SK-N-SH (cell line): ENCODE measurements around the gene ZYG11B. TPM values are rescaled to one million over a fixed set of nuclear protein-coding genes. Genes with fewer than 3 reads are reported as not detected.
A peak's percentile ranks its signal among the peaks of the same experiment; 100 is the strongest.

Experiments used
- CTCF ChIA-PET: fragments of 300-600, 350-600 bp; formaldehyde crosslinking; extraction: SDS; loops from one replicate; lab custom pipeline; 2021; lab: Yijun Ruan, JAX
- POLR2A ChIA-PET: fragments of 350-600 bp; sonication (Branson Sonifier 250); formaldehyde crosslinking; extraction: SDS; loops from one replicate; lab custom pipeline; 2020; ENCODE audit warnings: antibody characterized with exemption, inconsistent platforms; lab: Yijun Ruan, JAX
- DNase-seq: peaks from one replicate; pipeline ENCODE4 v3.0.0; 2012
- H2AFZ ChIP-seq: fragments of 200-600 bp; sonication (generic); 2 replicates; pipeline ENCODE4 v1.8.1; 2016; ENCODE audit warnings: antibody characterized with exemption, mild to moderate bottlenecking, low read depth
- H3F3A ChIP-seq: fragments of 200-600 bp; sonication (generic); replicated peaks from 2 replicates; pipeline ENCODE3; 2016; ENCODE audit warnings: antibody characterized with exemption, mild to moderate bottlenecking; ENCODE audit not compliant: insufficient read depth
- H3K27ac ChIP-seq, 2 experiments: fragments of 200-500 bp in 1 of 2; fragments of 200-600 bp in 1 of 2; sonication (Bioruptor generic) in 1 of 2; sonication (generic), shearing (Covaris generic) in 1 of 2; 2 replicates each; pipeline versions ENCODE4 v1.5.1 to v1.6.1; 2014 to 2016; ENCODE audit warnings: low read depth in 2 of 2, inconsistent platforms in 1 of 2, low read length in 1 of 2, mild to moderate bottlenecking in 1 of 2, mixed read lengths in 1 of 2
- H3K27me3 ChIP-seq: fragments of 200-600 bp; sonication (generic), shearing (Covaris generic); 2 replicates; pipeline ENCODE4 v1.6.1; 2016; ENCODE audit warnings: mixed run types; ENCODE audit not compliant: insufficient read depth
- H3K36me3 ChIP-seq, 2 experiments: fragments of 200-500 bp in 1 of 2; fragments of 200-600 bp in 1 of 2; sonication (Bioruptor generic) in 1 of 2; sonication (generic) in 1 of 2; replicated peaks in 1 of 2; 2 replicates each; pipeline versions ENCODE3 to v1.5.1; 2014 to 2016; ENCODE audit warnings: low read length in 1 of 2, mild to moderate bottlenecking in 1 of 2; ENCODE audit not compliant: insufficient read depth in 2 of 2, control insufficient read depth in 1 of 2
- H3K4me1 ChIP-seq, 2 experiments: fragments of 200-500 bp in 1 of 2; fragments of 200-600 bp in 1 of 2; sonication (Bioruptor generic) in 1 of 2; sonication (generic), shearing (Covaris generic) in 1 of 2; 2 replicates each; pipeline versions ENCODE4 v1.5.1 to v1.6.1; 2014 to 2016; ENCODE audit warnings: low read depth in 1 of 2, low read length in 1 of 2, mixed run types in 1 of 2; ENCODE audit not compliant: insufficient read depth in 2 of 2, control insufficient read depth in 1 of 2
- H3K4me2 ChIP-seq: fragments of 200-600 bp; sonication (generic), shearing (Covaris generic); 2 replicates; pipeline ENCODE4 v1.6.1; 2017; ENCODE audit warnings: mixed run types
- H3K4me3 ChIP-seq, 2 experiments: fragments of 200-500 bp in 1 of 2; fragments of 200-600 bp in 1 of 2; sonication (Bioruptor generic) in 1 of 2; sonication (generic), shearing (Covaris generic) in 1 of 2; 2 replicates each; pipeline versions ENCODE4 v1.5.1 to v1.8.1; 2014 to 2016; ENCODE audit warnings: low read depth in 2 of 2, inconsistent platforms in 1 of 2, low read length in 1 of 2, mild to moderate bottlenecking in 1 of 2, mixed read lengths in 1 of 2, moderate library complexity in 1 of 2
- H3K79me2 ChIP-seq: fragments of 200-600 bp; sonication (generic); 2 replicates; pipeline ENCODE4 v1.8.1; 2017; ENCODE audit warnings: mild to moderate bottlenecking; ENCODE audit not compliant: insufficient read depth
- H3K9ac ChIP-seq: fragments of 200-600 bp; sonication (generic); 2 replicates; pipeline ENCODE4 v1.6.1; 2017; ENCODE audit warnings: mixed run types
- H3K9me2 ChIP-seq: fragments of 200-600 bp; sonication (generic); 2 replicates; pipeline ENCODE4 v1.6.1; 2017; ENCODE audit warnings: mixed run types
- H3K9me3 ChIP-seq: fragments of 200-600 bp; sonication (generic); 2 replicates; pipeline ENCODE4 v1.6.1; 2017; ENCODE audit warnings: mixed run types, mild to moderate bottlenecking, moderate library complexity
- H4K20me1 ChIP-seq: fragments of 200-600 bp; sonication (generic); 2 replicates; pipeline ENCODE4 v1.6.1; 2017; ENCODE audit warnings: mild to moderate bottlenecking, mixed run types; ENCODE audit not compliant: insufficient read depth
- CHD2 ChIP-seq: fragments of 150-350 bp; IDR thresholded peaks from 2 replicates; pipeline ENCODE4 v1.6.1; 2018; ENCODE audit warnings: low read length; ENCODE audit not compliant: partially characterized antibody
- ELF1 ChIP-seq: IDR thresholded peaks from 2 replicates; pipeline ENCODE4 v1.4.0; 2012
- EP300 ChIP-seq, 2 experiments: IDR thresholded peaks; 2 replicates each; pipeline versions ENCODE4 v1.4.0 to v1.6.1; 2012; ENCODE audit warnings: borderline replicate concordance in 1 of 2, low read depth in 1 of 2, low read length in 1 of 2
- EZH2phosphoT487 ChIP-seq: fragments of 200-600 bp; sonication (generic); IDR thresholded peaks from 2 replicates; pipeline ENCODE4 v1.6.1; 2017; ENCODE audit warnings: low read depth, mixed run types, mild to moderate bottlenecking, antibody characterized with exemption, moderate library complexity, borderline replicate concordance
- FOSL2 ChIP-seq: IDR thresholded peaks from 2 replicates; pipeline ENCODE4 v1.4.0; 2012; ENCODE audit warnings: low read depth, mild to moderate bottlenecking, moderate library complexity, borderline replicate concordance
- FOXJ3 ChIP-seq: sonication (generic); formaldehyde crosslinking; IDR thresholded peaks from 2 replicates; pipeline ENCODE4 v1.5.1; 2020; ENCODE audit warnings: mild to moderate bottlenecking, missing genetic modification reagents
- FOXM1 ChIP-seq: IDR thresholded peaks from 2 replicates; pipeline ENCODE4 v1.4.0; 2012; ENCODE audit warnings: low read depth, mild to moderate bottlenecking
- GABPA ChIP-seq: IDR thresholded peaks from 2 replicates; pipeline ENCODE4 v1.4.0; 2012; ENCODE audit warnings: low read depth, mild to moderate bottlenecking
- GATA2 ChIP-seq: sonication (generic); formaldehyde crosslinking; IDR thresholded peaks from 2 replicates; pipeline ENCODE4 v1.5.0; 2020; ENCODE audit warnings: mild to moderate bottlenecking, missing genetic modification reagents
- MAX ChIP-seq: IDR thresholded peaks from 2 replicates; pipeline ENCODE4 v1.4.0; 2012; ENCODE audit warnings: low read depth
- MXI1 ChIP-seq: IDR thresholded peaks from 2 replicates; pipeline ENCODE4 v1.6.1; 2012; ENCODE audit warnings: mild to moderate bottlenecking, low read depth, low read length, improper control_type of control experiment
- PBX3 ChIP-seq: IDR thresholded peaks from 2 replicates; pipeline ENCODE4; 2012
- POLR2AphosphoS5 ChIP-seq: IDR thresholded peaks from 2 replicates; pipeline ENCODE4 v1.6.1; 2012; ENCODE audit warnings: low read depth, low read length
- RCOR1 ChIP-seq: fragments of 150-350 bp; IDR thresholded peaks from 2 replicates; pipeline ENCODE4 v1.6.1; 2017; ENCODE audit warnings: antibody characterized with exemption, low read length
- REST ChIP-seq: IDR thresholded peaks from 2 replicates; pipeline ENCODE4 v1.6.1; 2012; ENCODE audit warnings: mild to moderate bottlenecking, low read depth, low read length, moderate library complexity
- RFX5 ChIP-seq: IDR thresholded peaks from 2 replicates; pipeline ENCODE4 v1.6.1; 2012; ENCODE audit warnings: mild to moderate bottlenecking, improper control_type of control experiment, low read length
- SIN3A ChIP-seq: IDR thresholded peaks from 2 replicates; pipeline ENCODE4 v1.6.1; 2012; ENCODE audit warnings: low read depth, mild to moderate bottlenecking, low read length, moderate library complexity, borderline replicate concordance
- SMC3 ChIP-seq: IDR thresholded peaks from 2 replicates; pipeline ENCODE4 v1.6.1; 2012; ENCODE audit warnings: low read depth, low read length, improper control_type of control experiment
- TAF1 ChIP-seq: IDR thresholded peaks from 2 replicates; pipeline ENCODE4 v1.6.1; 2012; ENCODE audit warnings: low read depth, mild to moderate bottlenecking, low read length, moderate library complexity, borderline replicate concordance
- TEAD4 ChIP-seq: IDR thresholded peaks from 2 replicates; pipeline ENCODE4 v1.4.0; 2012; ENCODE audit warnings: mild to moderate bottlenecking, borderline replicate concordance; ENCODE audit not compliant: insufficient read depth
- USF2 ChIP-seq: fragments of 150-350 bp; IDR thresholded peaks from 2 replicates; pipeline ENCODE4 v1.6.1; 2017; ENCODE audit warnings: antibody characterized with exemption, low read length, low read depth, borderline replicate concordance
- YY1 ChIP-seq: IDR thresholded peaks from 2 replicates; pipeline ENCODE4 v1.4.0; 2012; ENCODE audit warnings: low read depth, mild to moderate bottlenecking
- WGBS: methylation state at CpG from one replicate; pipeline ENCODE4 v1.1.6; 2017; ENCODE audit warnings: low lambda C conversion rate; 5-methylcytosine and 5-hydroxymethylcytosine counted together
- polyA plus RNA-seq, 3 experiments: library from polyadenylated mRNA; depleted of rRNA; stranded (reverse); fragments of >200 nt; gene quantifications; 2 replicates each; pipeline ENCODE4 v1.2.3, GENCODE V29; 2012

Gene ZYG11B
- polyA plus RNA-seq, 1 of the 3 experiments (the other 2 are of a cell fraction): 5.8 TPM

GRCh38 chr1:52702886-52703787, 23.1 kb upstream of the ZYG11B start (continued):
- TF ChIP-seq REST (no peak), EZH2phosphoT487 (no peak), GATA2 (no peak), PBX3 (peak; percentile 40; the same call in 1 of the 2 replicates), POLR2AphosphoS5 (peak; percentile 34; the same call in 1 of the 2 replicates), SMC3 (no peak), CHD2 (peak; percentile 78), TEAD4 (no peak), YY1 (no peak)
- TF ChIP-seq, all 33 proteins: peak for 11

GRCh38 chr1:52706136-52706670, 20.1 kb upstream of the ZYG11B start:
- Histone ChIP-seq H3K9me2 (no peaks in the 10 kb centered on the region), H2AFZ (no peak overlapping the region), H3K9ac (no peak overlapping the region), H3K4me2 (no peak overlapping the region), H3K27ac (no peak overlapping the region), H3F3A (peaks cover 4% of the 10 kb centered on the region), H3K27me3 (no peaks in the 10 kb centered on the region), H3K9me3 (no peaks in the 10 kb centered on the region), H3K36me3 (no peaks in the 10 kb centered on the region), H3K4me1 (peaks cover 0 to 7% of the 10 kb centered on the region in 2 experiments; a peak in 2 of 4 replicates), H3K79me2 (no peaks in the 10 kb centered on the region), H3K4me3 (no peak overlapping the region), H4K20me1 (no peaks in the 10 kb centered on the region)
- TF ChIP-seq USF2 (no peak), RFX5 (no peak), GATA2 (no peak), GABPA (no peak), FOSL2 (no peak), MXI1 (no peak), FOXM1 (no peak), RCOR1 (no peak), FOXJ3 (CRISPR knock-in tag) (no peak), YY1 (no peak), SIN3A (no peak), MAX (no peak), ELF1 (no peak), CHD2 (no peak), EP300 (IDR thresholded peaks at IDR 0.05; ENCODE audit: borderline replicate concordance in 1 of 2, low read depth in 1 of 2, low read length in 1 of 2) (no peak), TAF1 (no peak)
- no peak for DNase-seq
- 84% methylated on average over 5 of the region's 6 CpGs for WGBS
- ChIA-PET POLR2A (interaction anchor here (1.0 kb wide), 1 partner anchor 20 kb away, joined by 3 read pairs; the partner anchor contains the start of gene ZYG11B), CTCF (no interaction called here)
